Activated CD4-positive, alpha-beta T cell treated with anti-CD3 and anti-CD28 coated beads, Interleukin-10, Interleukin-2, amounts not matched to agents 100 ng/mL and 50 ng/mL, durations not matched to agents 16 hours and 8 hours (primary cell): ENCODE results near the gene SPOCK1.

Experiments used
- DNase-seq: peaks from one replicate; pipeline ENCODE4 v3.0.0-alpha.2; 2020

The SPOCK1 gene

DNA sequence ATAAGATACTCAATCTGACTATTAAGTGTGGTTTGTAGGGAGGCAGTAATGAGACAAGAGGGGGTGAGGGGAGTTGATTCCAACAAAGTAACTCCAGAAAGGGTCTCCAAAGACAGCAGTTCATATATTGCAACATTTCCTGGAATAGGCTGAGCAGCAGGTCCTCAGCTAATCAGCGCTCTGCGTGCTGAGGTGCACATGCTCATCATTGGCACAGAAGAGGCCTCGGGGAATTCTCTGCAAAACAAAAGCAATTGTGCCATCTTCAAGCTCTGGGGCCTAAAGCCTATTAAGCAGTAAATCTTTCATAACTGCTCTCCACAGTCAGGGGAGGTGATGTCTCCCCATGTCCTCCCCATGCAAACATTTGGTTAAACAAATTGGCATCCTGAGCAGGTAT is 357.3 kb downstream of the SPOCK1 start:
- DNase-seq, result no peak

DNA sequence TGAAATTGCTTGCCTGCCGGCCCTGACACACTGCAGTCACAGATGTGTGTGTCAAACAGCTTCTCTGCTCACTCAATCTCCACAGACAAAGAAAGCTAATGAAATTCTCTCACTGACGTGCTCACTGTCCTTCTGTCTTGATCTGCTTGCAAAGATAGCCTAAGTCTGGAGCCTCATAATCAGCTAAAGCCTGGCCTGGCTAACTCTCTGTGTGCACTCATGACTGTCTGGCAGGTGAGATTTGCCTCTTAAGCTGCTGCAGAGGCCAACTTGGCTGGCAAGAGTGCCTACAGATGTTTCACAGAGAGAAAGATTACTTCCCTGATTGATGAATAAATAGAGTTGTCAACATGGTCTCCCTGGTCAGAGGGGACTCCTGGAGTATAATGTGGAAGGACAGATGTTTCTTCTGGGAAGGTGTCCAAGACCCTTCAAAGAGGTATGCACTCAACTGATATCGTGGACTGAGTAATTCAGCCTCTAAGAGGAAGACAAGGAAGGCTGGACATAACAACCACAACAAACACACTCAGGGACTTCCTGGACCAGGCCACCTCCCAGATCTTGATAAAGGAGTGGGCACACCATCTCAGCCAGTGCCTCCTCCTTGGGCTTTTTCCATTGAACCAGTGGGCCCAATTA is 362.0 kb downstream of the SPOCK1 start:
- no peak for DNase-seq

DNA sequence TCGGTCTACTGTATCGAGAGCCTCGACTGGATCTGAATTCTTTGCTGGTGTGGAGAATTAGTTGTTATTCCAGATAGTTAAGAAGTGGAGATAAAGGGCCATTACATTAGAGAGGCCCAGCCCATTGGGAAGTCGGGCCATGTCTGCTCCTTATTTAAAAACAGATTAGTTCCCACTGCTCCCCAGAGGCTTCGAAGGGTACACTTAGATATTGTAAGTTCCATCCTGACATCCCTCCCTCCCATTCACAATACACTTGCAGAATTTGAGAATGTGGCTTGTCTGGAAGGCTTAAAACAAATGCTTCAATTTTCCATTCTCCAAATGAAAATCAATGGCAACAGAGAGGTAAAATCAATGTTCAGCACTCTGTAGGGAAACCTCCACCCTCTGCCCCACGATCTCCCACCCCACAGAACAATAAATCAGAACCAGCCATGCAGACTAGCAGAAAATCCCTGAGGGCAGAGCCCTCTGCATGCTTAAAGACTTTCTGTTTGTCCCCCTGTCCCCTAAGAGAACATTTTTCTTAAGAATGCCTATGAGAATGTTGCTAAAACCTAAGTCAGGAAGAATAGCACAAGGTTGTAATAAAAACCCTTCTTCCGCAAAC is 364.1 kb downstream of the SPOCK1 start:
- DNase-seq, result no peak

DNA sequence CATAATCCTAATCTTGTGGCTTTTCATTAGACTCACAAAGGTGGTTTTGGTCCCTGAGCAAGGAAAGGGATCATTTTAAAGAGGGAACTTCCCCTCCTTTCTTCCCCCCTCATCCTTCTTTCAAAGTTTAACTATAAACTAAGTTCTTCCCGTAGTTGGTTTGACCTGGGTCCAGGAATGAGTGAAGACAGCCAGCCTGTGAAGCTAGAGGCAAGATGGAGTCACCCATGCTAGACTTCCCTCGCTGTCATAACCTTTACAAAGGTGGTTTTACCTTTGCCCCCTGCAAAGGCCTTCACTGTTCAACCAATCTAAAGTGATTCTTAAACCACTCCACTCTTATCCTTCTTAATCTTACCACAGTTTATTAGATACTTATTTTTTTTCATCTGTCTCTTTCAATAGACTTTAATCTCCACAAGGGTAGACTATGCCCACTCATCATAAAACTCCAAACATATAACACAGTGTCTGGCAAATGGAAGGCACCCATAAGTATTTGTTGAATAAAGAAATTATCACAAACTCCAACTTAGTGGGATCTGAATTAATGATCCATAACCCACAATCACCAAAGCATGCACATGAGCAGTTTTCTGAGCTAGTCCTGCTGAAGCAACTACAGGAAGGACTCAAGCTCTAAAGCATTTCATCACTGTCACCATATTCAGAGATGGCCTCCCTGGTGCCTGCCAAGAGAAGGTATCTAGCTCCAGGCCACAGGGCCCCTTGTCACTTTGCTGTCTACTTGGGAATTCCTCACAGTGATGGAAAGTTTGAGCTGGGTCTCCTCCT is 369.0 kb downstream of the SPOCK1 start:
- no peak for DNase-seq

DNA sequence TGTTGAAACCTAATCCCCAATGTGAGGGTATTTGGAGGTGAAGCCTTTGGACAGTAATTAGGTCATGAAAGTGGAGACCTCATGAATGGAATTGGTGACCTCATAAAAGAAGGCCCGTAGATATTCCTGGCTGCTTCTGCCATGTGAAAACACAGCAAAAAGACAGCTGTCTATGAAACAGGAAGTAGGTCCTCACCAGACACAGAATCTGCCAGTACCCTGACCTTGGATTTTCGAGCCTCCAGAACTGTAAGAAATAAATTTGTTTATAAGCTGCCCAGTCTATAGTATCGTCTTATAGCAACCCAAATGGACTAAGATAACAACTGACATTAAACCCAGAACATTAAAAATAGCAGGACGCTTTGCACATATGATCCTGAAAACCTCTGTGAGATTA is 371.1 kb downstream of the SPOCK1 start:
- DNase-seq, result no peak

DNA sequence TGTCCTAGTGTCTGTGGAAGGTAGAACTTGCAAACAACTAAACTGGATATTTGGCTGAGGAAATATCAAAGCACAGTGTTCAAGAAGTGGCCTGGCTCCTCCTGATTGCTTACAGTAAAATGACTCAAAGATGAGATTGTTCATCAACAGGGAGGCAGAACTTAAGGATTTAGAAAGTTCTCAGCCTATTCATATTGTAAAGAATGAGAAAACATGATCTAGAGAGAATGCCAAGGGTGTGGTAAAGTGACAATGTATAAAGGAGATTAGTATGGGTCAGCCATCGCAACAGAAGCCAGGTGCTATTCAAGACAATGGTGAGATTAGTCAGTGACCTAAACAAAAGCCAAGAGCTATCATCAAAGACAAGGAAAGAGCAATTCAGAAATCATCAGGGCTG is 372.3 kb downstream of the SPOCK1 start:
- DNase-seq, result no peak

DNA sequence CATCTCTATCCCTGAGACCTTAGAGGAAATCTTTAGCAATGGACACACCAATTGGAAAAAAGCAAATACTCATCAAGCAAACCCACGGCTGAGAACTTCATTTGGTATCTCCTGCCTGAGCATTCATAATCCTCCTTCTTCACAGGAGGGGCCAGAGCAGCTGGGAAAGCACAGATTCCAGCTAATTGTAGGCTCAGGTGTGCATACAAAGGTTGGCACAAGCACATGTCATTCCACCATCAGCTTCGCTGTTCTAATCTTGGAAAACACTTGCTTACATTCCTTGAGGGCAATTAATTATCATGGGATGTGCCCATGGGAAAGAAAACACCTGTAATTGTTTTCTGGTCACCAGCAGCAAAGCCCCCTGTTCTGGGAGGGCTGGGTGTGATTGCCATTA is 376.6 kb downstream of the SPOCK1 start:
- DNase-seq, result no peak

DNA sequence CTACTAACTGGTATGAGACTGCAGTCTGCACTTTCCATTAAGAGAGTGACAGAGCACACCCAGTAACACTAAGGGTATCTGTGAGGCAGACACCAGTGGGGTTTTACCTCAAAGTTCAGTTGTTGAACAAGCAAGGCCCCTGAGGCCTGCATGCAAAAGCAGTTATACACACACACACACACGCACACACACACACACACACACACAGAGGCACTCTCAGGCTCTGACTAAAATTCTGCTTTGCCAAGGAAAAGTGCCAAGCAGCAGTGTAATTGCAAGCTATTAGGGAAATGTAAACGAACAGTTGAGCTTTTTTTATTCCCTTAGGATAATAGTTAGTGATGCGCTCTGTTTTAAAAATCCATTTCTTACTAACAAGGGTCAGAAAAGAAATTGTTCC is 377.1 kb downstream of the SPOCK1 start:
- no peak for DNase-seq

DNA sequence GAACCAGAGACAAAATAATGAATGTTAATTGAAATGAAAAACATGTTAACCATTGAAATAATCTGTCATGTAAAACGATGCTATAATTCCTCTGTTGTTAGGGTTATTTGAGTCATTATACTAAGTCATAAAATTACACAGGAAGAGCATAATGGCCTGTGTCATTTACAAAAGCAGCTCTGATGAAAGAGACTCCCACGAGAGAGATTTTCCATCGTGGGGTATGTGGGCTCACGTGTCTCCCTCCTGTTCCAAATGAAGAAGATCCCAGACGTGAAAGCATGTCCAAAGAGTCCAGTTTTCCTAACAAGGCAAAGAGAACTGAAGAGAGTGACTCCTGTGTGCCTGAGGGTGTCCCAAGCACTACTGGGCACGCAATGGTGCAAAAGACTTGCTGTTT is 379.8 kb downstream of the SPOCK1 start:
- no peak for DNase-seq

DNA sequence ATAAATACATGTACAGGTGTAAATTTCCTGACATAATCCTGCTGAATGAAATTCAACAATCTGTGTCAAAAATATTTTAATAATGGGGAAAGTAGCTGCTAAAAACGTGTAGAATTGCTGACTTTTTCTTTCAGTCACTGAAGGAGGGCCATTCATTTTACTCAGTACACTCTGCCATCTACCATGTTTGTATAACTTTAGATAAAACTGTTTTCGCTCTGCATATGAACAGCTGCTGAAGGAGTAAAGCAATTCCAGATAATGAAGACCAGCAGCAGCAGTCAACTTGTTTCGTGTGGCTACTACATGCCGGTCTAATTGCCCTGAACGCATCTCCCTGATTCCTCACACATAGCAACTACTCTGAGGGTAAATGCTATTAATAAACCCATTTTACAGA is 380.5 kb downstream of the SPOCK1 start:
- no peak for DNase-seq

DNA sequence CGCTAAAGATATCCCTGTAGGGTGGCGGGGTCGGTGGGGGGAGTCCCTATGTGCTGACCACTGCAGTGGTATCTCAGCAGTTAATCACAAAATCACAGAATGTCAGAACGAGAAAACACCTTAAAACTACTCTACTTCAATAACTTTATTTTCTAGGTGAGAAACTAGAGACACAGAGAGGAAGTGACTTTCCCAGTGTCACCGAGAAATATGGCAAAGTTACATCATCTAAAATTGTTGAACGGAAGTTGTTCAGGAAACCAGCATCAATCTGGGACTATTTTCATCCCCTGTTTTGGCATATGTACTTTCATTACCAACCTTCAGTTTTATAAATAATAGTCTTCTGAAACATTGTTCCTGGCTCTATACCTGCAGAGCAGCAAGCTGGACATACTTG is 384.0 kb downstream of the SPOCK1 start:
- no peak for DNase-seq

DNA sequence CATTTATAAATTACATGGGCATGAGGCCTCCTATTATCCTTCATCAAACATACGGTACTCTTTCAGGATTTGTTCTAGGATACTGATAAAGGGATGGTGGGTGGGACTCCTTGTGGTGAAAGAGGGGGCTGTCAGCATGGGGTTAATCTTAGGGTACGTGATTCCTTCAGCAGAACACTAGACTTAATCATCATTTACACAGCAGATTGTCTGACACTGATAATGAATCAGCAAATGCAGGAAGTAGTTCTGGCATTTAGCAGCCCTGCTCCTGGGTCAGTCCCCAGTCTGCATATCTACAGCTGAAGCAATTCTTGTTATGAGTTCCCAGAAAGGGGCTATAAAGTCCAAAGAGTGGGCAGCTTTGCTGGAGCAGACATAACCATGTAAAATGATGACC is 384.6 kb downstream of the SPOCK1 start:
- DNase-seq, result no peak

DNA sequence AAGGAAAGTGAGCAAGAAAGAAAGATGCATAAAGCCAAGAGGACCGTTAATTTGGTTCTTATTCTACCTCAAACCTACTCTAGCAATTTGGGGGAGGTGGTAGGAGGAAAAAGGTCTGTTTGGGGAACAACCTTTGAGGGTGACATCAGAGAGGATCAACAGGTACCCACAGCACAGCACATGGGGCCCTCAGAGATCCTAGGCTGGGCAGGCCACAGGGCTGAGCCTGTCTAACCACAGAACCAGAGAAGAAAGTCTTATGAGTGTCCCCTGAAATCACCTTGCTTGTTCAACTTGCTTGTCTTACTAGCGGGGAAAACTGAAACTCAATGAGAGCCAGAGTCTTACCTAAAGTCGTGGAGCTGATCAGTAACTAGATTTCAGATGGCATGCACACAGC is 385.2 kb downstream of the SPOCK1 start:
- DNase-seq, result no peak

DNA sequence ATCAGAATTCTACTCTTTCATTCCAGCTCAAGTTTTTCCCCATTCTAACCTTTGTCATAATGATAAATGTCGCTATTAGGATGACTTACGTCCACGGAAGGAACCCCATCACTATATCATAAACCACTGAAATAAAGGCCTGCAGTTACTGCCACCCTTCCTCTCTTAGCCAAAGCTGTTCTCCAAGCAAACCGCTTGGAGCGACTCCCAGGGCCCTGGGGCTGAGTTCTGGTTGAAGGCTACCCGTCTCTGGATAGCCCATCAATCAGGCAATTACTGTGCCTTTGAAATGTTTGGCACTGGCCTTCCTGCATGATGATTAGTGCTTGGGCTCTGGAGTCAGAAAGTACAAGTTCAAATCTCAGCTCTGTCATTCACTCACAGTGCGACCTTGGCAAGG is 386.0 kb downstream of the SPOCK1 start:
- no peak for DNase-seq

DNA sequence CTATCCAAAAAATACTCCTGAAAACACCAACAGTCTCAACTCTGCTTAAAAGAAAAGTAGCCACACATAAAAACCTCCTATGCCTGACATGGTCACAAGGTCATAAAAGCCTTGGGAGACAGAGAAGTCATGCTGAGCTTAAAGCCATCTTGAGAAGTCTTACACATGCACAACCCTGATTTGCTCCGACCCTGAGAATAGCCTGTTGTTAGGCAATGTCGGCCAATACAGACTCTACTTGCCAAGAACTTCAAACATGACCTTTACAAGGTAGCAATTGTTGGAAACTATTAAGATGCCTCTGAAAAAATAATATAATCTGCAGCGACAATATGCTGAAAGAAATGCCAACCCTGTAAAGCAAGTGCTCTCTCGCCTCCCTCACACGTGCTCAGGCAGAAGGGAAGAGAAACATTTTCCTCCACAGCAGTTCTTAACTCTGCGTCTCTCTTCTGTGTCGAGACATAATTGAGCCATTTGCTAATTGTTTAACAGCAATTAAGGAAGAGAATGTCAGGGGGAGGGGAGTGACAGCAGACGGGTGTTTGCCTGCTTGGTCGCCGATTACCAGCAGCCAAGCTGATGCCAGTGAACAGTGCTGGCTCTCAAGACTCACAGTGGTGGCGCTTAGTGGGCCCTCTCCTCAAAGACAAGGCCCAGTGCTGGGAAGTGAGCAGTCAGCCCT is 393.6 kb downstream of the SPOCK1 start:
- DNase-seq, result no peak

DNA sequence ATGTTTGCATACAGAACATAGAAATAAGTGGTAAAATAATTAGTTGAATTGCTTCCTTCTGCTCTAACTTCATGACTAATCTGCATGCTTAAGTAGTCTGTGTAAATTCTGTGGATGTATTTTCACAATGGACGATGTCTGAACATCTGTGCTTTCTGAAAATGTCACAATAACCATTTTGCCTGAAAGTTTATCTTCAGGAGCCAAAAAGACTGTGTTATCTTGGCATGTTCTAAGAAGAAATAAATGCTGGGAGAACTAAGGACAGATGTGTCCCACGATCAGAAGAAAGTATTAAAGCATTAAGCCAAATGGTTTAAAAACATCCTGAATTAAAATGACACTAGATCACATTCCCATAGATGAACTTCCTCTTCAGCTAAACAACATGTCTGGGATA is 397.6 kb downstream of the SPOCK1 start:
- no peak for DNase-seq

DNA sequence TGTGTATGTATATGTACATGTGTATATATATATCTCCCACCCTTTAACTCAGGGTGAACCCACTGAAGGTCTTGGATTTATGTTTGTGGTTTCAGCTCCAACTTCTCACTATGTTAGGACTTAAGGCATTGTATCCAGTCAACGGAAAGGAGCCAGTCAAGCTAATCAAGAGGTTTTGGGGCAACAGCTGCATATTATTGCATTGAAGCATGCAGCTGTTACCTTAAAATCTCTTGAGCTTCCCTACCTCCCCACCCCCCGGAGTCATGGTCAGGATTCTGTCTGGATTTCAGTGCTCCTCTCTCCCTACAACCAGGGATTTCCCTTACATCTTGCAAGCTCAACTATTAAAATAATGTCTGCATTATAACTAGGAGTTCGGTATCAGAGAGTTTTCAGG is 399.5 kb downstream of the SPOCK1 start:
- no peak for DNase-seq

DNA sequence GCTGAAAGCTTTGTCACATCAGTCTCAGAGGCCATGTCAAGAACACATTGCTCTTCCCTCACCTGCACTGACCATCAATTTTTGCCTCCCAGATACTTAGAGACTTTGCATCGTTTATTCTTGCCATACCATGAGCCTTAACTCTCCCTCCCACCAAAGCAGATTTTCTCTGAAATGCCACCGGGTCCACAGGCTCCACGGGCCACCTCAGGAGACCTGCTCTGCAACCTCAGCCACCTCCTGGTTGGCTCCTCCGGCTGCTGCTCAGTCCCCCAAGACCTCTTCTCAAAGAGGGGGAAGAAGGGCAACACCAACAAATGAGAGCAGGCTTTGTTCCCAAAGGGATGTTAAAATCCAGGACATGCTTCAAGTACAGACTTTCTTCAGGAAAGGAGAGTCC is 400.5 kb downstream of the SPOCK1 start:
- no peak for DNase-seq

DNA sequence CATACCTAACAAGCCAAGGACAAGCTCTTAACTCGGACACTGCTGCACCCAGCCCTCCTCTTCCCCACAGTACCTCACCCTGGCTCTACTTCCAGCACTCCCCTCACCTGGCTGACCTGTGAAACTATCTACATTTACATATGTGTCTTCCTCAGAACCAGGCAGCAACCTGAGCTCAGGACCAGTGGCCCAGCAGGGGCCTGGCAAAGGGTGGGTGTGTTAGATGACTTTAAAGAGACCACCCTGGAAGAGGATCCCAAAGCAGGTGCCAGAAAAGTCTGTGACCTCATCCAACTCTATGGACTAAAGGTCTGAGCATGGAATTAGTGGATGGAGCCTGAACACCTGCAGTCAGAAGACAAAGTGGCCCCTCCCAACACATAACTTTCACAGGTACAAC is 400.9 kb downstream of the SPOCK1 start:
- no peak for DNase-seq

DNA sequence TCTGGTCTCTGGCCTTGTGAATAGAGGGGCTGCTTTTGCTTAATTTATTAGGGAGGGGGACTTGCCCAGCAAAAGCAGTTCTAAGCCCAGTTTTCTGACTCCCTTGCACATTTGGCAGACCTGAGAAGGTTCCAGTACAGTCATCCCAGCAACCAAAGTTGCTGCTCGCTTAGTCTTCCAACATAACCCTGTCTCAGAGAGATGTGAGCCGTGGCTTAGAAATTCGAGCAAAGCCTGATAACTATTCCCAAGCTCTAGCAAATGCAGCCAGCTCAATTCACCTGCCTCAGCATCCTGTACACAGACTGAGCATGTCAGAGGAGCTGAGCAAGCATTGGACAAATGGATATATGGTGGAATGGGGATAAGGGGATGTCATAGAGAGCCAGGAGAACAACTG is 401.9 kb downstream of the SPOCK1 start:
- DNase-seq, result no peak

DNA sequence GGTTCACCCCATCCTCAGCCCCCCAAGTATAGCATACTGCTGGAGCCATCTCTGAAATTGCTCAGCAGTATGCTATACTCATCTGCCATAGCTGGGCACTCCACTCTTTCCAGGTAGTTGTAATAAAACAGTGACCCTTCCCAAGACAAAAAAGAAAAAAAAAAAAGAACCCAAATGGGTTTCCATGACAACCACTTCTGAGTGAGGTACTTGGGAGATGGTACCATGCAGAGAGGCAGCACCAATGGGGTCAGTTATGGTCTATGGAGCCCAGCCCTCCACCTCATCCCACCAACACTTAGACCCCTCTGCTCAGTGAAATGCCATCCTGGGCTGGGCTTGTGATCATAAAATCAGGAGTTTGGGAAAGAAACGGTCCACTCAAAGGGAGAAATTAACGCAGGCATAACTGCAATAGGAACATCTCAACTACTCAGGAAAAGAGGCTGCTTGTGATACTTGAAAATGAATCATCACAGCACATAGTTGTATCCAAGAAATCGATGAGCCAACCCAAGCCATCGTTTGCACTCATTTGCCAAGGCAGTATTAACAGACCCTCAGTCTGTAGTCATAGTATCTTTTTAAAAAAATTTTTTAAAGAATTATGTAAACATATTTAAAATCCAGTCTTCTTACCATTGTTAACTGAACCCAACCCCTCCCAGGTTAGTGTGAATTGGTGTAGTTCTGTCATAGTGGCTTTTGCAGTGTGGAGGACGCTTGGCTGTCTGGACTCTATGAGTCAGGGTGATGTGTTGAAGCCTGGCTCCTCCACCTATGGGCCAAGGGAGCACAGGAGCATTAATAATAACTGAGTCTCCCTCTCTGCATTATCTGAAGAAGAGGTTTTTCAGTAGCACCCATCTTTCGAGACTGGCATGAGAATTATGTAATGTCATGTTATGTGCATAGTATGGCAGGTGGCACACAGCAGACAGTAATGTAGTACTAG is 402.7 kb downstream of the SPOCK1 start:
- no peak for DNase-seq

DNA sequence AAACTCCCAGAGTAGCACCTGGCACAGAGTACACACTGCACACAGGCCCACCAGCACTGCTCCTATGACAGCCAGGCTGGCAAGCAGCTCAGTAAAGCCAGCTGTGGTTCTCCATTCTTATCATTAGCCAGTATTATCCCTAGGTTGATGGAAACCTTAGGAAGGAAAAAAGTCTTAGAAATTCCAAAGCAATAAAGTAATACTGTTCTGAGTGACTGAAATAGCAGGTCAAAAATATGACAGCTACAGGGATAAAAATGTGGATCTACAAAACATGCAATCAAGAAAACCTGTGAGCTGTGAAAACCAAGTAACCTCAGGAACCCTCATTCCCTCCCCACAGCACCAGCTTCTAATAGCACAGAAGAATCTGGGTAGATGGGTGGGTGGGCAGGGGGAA is 403.5 kb downstream of the SPOCK1 start:
- DNase-seq, result no peak

DNA sequence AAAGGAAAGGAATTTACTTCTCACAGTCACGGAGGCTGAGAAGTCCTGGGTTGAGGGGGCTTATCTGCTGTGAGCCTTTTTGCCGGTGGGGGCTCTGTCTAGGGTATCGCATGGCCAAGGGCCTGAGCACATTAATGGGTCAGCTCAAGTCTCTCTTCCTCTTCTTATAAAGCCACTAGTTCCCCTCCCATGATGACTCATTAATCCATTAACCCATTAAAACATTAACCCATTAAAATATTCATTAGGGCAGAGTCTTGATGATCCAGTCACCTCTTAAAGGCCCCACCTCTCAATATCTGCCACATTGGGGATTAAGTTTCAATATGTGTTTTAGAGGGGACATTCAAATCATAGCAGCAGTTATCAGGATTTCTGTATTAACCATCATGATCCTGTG is 406.3 kb downstream of the SPOCK1 start:
- DNase-seq, result no peak
